Prostate gland (tissue), 2 donors: Measurements from ENCODE around the gene SMYD3. TPM values are rescaled to one million over a fixed set of nuclear protein-coding genes. Genes with fewer than 3 reads are reported as not detected.

Experiments used
- DNase-seq: peaks from one replicate; pipeline ENCODE4 v3.0.0-alpha.2; 2019; ENCODE audit warnings: low spot score
- H3K27ac ChIP-seq, 2 donors: fragments of 200-600 bp; sonication (generic); 2 replicates each; pipeline ENCODE4 v1.5.1; 2017 to 2019
- H3K27me3 ChIP-seq: fragments of 200-600 bp; sonication (generic); replicated peaks from 2 replicates; pipeline ENCODE4 v1.5.1; 2019; ENCODE audit not compliant: insufficient read depth
- H3K36me3 ChIP-seq, 2 donors: fragments of 200-600 bp; sonication (generic); 1 replicate in 1 of 2; 2 replicates in 1 of 2; pipeline versions ENCODE4 v1.5.1 to v1.8.1; 2017 to 2019
- H3K4me1 ChIP-seq: fragments of 200-600 bp; sonication (generic); replicated peaks from 2 replicates; pipeline ENCODE4 v1.5.1; 2019
- H3K4me3 ChIP-seq, 2 donors: fragments of 200-600 bp; sonication (generic); 2 replicates each; pipeline ENCODE4 v1.5.1; 2017 to 2019
- H3K9me3 ChIP-seq: fragments of 200-600 bp; sonication (generic); 2 replicates; pipeline ENCODE4 v1.5.1; 2017
- POLR2A ChIP-seq: fragments of 450-650 bp; IDR thresholded peaks from one replicate; pipeline ENCODE4 v1.6.1; 2016; ENCODE audit warnings: antibody characterized with exemption, mild to moderate bottlenecking
- POLR2AphosphoS5 ChIP-seq: sonication (generic); formaldehyde crosslinking; IDR thresholded peaks from one replicate; pipeline ENCODE4 v1.6.1; 2017; ENCODE audit warnings: antibody characterized with exemption
- WGBS: methylation state at CpG from one replicate; pipeline ENCODE4 v1.1.5; 2018; 5-methylcytosine and 5-hydroxymethylcytosine counted together
- intact Hi-C: fragments of 100-400 bp; cut with DNase I; formaldehyde crosslinking; loops from one replicate; pipeline ENCODE4 v1.14.2; 2022
- total RNA-seq, 2 donors: library from RNA; depleted of rRNA; stranded (reverse); fragments of >200 nt; gene quantifications; one replicate each; pipeline ENCODE4 v1.1.0, GENCODE V29; 2016
- TF ChIP-seq, protein P1 (sequence below), 4 experiments: fragments of 200-600 bp in 2 of 4; fragments of 450-650 bp in 2 of 4; sonication (generic) in 2 of 4; IDR thresholded peaks; 1 replicate in 3 of 4; 2 replicates in 1 of 4; pipeline ENCODE4 v1.5.1; 2016 to 2019; ENCODE audit warnings: antibody characterized with exemption in 4 of 4, mild to moderate bottlenecking in 2 of 4, moderate library complexity in 2 of 4

SMYD3 gene
- total RNA-seq, 2 donors from 2014 or later, result 19.8 to 23.9 TPM

DNA sequence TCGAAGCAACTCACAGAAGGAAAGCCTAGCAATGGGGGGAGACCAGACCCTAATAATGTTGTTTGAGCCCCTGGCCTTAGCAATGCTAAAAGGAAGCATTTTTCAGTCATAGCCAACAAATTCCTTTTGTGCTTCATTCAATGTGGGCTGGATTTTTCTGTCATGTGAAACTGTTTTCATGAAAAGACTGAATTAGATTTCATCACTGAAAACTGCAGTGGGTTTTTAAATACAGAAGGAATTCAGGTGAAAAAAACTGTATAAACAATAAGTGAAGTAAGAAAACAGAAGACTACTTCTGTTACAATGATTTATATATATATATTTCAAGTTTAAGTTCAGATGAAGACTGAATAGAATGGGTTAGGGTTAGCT, 204.8 kb downstream of the SMYD3 start:
- Histone ChIP-seq H3K9me3 (no peaks in the 10 kb centered on the region), H3K4me3 (no peak overlapping the region), H3K4me1 (peaks cover 9% of the 10 kb centered on the region), H3K27ac (no peak overlapping the region), H3K27me3 (no peaks in the 10 kb centered on the region), H3K36me3 (no peaks in the 10 kb centered on the region)
- TF ChIP-seq POLR2AphosphoS5 (no peak), POLR2A (no peak)
- TF ChIP-seq, protein P1, sequence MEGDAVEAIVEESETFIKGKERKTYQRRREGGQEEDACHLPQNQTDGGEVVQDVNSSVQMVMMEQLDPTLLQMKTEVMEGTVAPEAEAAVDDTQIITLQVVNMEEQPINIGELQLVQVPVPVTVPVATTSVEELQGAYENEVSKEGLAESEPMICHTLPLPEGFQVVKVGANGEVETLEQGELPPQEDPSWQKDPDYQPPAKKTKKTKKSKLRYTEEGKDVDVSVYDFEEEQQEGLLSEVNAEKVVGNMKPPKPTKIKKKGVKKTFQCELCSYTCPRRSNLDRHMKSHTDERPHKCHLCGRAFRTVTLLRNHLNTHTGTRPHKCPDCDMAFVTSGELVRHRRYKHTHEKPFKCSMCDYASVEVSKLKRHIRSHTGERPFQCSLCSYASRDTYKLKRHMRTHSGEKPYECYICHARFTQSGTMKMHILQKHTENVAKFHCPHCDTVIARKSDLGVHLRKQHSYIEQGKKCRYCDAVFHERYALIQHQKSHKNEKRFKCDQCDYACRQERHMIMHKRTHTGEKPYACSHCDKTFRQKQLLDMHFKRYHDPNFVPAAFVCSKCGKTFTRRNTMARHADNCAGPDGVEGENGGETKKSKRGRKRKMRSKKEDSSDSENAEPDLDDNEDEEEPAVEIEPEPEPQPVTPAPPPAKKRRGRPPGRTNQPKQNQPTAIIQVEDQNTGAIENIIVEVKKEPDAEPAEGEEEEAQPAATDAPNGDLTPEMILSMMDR (IDR thresholded peaks at IDR 0.05), result no peak
- intact Hi-C loops, result no loop called here
- no peak for DNase-seq
- 94% methylated on average over 1 of the region's 1 CpG for WGBS

DNA sequence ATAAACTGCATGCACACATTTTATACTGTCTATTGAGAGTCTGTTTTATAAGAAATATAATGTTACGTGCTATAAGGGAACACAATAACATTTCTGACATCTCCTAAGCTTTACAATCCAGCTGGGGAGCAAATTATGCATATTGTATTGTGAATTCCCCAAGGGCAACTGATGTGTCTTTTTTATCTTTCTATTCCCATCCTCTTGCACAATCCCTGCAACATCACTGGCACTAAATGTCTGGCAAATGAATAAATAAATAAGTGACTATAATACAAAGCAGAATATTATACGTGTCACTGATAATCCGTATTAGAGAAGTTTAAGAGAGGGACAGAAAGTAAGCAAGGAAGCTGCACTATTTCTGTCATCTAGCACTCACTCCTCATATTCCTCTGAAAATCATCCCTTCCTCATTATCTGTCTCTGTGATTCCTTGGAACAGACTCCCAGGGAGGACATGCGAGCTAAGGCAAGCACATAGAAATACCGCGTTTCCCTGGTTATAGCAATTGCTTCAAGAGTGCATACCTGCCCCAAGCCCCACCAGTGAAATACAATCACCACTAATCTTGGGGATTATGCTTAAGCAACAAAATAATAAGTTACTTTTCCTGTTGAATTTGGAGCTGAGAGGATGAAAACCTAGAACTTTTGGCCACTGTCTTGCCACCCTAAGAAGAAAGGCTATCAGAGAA, 205.4 kb downstream of the SMYD3 start:
- no peak for DNase-seq
- Histone ChIP-seq H3K36me3 (no peaks in the 10 kb centered on the region), H3K27me3 (no peaks in the 10 kb centered on the region), H3K4me1 (peaks cover 9% of the 10 kb centered on the region), H3K9me3 (no peaks in the 10 kb centered on the region), H3K4me3 (no peak overlapping the region), H3K27ac (no peak overlapping the region)
- intact Hi-C loops, result no loop called here
- no peak for TF ChIP-seq POLR2A
- TF ChIP-seq POLR2AphosphoS5, result no peak
- TF ChIP-seq, protein P1 (IDR thresholded peaks at IDR 0.05), result no peak
- WGBS, result 44% methylated on average over 6 of the region's 6 CpGs

DNA sequence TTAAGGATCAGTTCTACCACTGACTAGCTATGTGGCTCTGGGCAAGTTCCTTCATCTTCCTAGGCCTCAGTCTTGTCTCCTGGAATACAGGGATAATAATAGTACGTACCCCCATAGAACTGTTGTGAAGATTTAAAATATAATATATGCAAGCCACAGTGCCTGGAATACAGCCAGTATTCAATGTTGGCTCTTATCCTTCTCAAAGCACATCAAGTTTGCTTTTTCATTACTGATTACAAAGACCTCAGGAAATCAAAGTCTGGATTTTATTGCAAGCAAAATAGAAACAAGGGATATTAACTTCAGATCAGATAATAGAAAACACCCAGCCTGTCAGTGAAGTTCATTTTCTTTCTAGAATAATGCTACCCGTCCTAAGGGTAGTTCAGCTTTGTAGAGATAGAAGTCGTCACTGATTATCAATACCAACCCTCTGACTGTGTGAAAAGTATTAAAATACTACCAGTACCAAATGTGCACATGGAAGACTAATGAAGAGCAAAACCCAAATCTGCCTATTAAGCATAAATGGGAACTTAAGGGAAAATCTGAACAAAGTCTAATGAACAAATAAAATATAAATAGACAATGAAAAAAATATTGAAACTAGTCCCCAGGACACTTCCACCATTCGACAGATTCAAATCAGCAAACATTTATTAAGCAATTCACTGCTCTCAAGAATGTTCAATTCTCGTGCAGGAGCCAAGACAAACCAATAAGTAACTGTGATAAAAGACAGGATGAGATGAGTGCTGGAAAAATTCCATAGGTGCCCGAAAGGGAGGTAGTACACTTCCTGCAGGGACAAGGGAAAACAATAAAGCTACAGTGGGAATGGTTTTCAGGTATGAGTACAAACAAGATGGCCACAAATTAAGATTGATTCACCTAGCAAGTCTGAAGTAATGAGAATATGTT, 206.2 kb downstream of the SMYD3 start:
- WGBS, result 29% methylated on average over 6 of the region's 6 CpGs
- no peaks in the 10 kb centered on the region for H3K36me3 ChIP-seq
- no peaks in the 10 kb centered on the region for H3K27me3 ChIP-seq
- intact Hi-C loops, result no loop called here
- TF ChIP-seq POLR2A (no peak), POLR2AphosphoS5 (peak; percentile 35)
- TF ChIP-seq, protein P1 (IDR thresholded peaks at IDR 0.05), result no peak
- DNase-seq, result peak; percentile 24
- H3K9me3 ChIP-seq, result no peaks in the 10 kb centered on the region
- H3K4me1 ChIP-seq, result peaks cover 9% of the 10 kb centered on the region
- H3K4me3 ChIP-seq, result no peak overlapping the region
- no peak overlapping the region for H3K27ac ChIP-seq

DNA sequence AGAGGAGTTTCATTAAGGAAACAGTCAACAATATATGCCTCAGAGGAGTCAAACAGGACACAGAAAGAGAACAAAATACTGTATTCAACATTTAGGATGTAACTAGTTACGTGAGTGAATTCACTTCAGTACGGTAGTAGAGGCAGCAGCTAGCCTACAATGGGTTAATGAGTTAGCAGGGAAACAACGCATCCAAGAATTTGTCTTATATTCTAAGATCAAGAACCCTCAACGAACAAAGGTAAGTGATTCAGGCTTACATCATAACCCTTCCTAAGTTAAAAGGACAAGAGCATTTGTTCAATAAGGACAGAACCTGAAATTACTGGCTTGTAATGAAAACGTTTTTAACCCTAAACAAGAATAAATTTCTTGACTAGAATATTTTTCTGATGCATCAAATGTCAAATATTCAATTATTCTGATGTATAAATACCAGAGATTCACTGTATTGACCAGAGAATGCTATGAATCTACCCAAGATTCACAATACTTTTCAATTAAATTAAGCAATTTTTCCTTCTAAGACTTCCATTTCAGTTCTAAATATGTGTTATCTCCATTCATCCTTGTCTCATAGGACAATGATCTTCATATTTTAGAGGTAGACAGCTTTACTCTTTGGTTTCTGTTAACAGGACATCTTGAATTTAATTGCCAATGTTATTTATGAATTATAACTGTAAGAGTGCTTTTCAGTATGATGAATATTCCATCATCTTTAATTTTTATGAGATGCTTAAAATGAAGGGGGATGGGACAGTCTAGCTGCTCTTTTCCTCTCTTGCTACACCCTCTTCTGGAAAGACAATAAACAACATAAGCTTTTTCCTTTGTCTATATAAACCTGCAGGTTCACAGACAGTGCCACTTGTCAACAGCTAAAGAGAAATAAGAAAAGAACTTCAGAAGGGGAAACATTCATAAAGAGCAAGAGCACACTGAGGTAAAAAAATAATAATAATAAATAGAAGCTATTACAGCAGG, 209.5 kb downstream of the SMYD3 start:
- intact Hi-C loops, result no loop called here
- H3K4me1 ChIP-seq, result peaks cover 9% of the 10 kb centered on the region
- no peak overlapping the region for H3K27ac ChIP-seq
- no peak overlapping the region for H3K4me3 ChIP-seq
- DNase-seq, result no peak
- H3K9me3 ChIP-seq, result no peaks in the 10 kb centered on the region
- WGBS, result 79% methylated on average over 5 of the region's 5 CpGs
- H3K36me3 ChIP-seq, result no peaks in the 10 kb centered on the region
- H3K27me3 ChIP-seq, result no peaks in the 10 kb centered on the region
- no peak for TF ChIP-seq POLR2AphosphoS5
- no peak for TF ChIP-seq POLR2A
- TF ChIP-seq, protein P1 (IDR thresholded peaks at IDR 0.05), result no peak
